Activated naive CD4-positive, alpha-beta T cell treated with anti-CD3 and anti-CD28 coated beads, Interleukin-2, amount 50 U/mL, for 24 hours (primary cell): Measurements from ENCODE around the gene MT1A.
A peak's percentile ranks its signal among the peaks of the same experiment; 100 is the strongest.

ENCODE experiments used
- H3K27ac Mint-ChIP-seq: one replicate; pipeline ENCODE4 v1.8.0; 2021; ENCODE audit warnings: mild to moderate bottlenecking, mixed read lengths
- H3K27me3 Mint-ChIP-seq: one replicate; pipeline ENCODE4 v1.8.0; 2021; ENCODE audit warnings: mixed read lengths
- H3K36me3 Mint-ChIP-seq: one replicate; pipeline ENCODE4 v1.8.0; 2021; ENCODE audit warnings: mixed read lengths
- H3K4me1 Mint-ChIP-seq: one replicate; pipeline ENCODE4 v1.8.0; 2021; ENCODE audit warnings: mixed read lengths
- H3K4me3 Mint-ChIP-seq: one replicate; pipeline ENCODE4 v1.8.0; 2021; ENCODE audit warnings: mild to moderate bottlenecking, mixed read lengths
- H3K9me3 Mint-ChIP-seq: one replicate; pipeline ENCODE4 v1.8.0; 2021; ENCODE audit warnings: mixed read lengths

The MT1A gene

DNA sequence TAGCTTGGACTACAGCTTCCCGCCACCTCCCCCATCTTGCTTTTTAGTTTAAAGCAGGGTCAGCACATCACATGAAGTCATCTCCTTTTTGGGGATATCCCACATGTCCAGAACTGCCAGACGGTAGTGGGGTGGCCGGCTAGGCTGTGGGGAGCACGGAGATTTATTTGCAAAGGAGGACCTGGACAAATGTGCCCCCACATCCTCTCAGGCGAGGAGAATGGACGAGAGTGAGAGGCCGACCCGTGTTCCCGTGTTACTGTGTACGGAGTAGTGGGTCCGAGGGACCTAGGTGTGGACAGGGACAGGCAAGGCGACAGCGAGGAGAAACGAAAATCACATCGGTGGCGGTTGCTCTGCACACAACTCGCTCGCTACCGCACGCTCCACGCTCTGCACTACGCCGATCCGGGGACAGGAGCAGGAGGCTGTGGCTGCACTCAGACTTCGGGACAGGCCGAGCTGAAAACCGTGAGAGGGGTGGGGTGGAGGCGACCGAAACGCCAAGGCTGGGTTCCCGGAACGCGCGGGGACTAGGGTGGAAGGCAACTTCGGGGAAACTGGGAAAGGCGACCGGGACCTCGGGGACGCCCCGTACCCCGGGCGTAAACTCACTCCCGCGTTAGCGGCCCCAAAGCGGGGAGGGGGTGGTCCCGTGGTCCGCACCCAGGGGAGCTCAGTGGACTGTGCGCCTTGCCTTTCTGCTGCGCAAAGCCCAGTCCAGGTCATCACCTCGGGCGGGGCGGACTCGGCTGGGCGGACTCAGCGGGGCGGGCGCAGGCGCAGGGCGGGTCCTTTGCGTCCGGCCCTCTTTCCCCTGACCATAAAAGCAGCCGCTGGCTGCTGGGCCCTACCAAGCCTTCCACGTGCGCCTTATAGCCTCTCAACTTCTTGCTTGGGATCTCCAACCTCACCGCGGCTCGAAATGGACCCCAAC lies at the start of gene MT1A:
MT1A (plus strand) TSS at position 853 of the 937 bp plus-strand sequence; CDS start at position 926, 73 bp downstream.
- H3K36me3 Mint-ChIP-seq: no peaks in the 10 kb centered on the region
- H3K9me3 Mint-ChIP-seq: no peaks in the 10 kb centered on the region
- H3K27ac Mint-ChIP-seq: no peak within 1 kb of the TSS
- peak within 1 kb of the TSS; percentile 49 for H3K4me3 Mint-ChIP-seq
- peaks cover 60% of the 10 kb centered on the region for H3K27me3 Mint-ChIP-seq
- peaks cover 24% of the 10 kb centered on the region for H3K4me1 Mint-ChIP-seq

DNA sequence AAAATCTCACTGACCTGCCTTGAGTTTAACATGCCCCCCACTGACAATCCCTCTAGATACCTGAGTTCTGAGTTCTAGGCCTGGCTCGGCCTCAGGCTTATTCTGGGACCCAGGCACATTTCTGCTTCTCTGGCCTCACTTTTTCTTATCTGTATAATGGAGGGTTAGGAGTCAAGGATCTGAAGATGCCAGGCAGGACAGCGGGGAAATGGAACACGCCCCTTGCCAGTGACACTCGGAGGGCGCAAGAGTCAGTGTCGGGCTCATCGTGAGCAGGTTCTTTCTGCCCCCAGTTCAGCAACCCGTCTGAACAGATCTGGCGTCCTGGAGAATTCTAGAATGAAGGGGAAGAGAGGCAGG lies 49.7 kb upstream of the MT1A start:
- no peaks in the 10 kb centered on the region for H3K36me3 Mint-ChIP-seq
- H3K4me1 Mint-ChIP-seq: peaks cover 15% of the 10 kb centered on the region
- H3K27me3 Mint-ChIP-seq: peaks cover 9% of the 10 kb centered on the region
- H3K4me3 Mint-ChIP-seq: peak overlapping the region; percentile 89
- H3K9me3 Mint-ChIP-seq: no peaks in the 10 kb centered on the region
- H3K27ac Mint-ChIP-seq: peak overlapping the region; percentile 55

DNA sequence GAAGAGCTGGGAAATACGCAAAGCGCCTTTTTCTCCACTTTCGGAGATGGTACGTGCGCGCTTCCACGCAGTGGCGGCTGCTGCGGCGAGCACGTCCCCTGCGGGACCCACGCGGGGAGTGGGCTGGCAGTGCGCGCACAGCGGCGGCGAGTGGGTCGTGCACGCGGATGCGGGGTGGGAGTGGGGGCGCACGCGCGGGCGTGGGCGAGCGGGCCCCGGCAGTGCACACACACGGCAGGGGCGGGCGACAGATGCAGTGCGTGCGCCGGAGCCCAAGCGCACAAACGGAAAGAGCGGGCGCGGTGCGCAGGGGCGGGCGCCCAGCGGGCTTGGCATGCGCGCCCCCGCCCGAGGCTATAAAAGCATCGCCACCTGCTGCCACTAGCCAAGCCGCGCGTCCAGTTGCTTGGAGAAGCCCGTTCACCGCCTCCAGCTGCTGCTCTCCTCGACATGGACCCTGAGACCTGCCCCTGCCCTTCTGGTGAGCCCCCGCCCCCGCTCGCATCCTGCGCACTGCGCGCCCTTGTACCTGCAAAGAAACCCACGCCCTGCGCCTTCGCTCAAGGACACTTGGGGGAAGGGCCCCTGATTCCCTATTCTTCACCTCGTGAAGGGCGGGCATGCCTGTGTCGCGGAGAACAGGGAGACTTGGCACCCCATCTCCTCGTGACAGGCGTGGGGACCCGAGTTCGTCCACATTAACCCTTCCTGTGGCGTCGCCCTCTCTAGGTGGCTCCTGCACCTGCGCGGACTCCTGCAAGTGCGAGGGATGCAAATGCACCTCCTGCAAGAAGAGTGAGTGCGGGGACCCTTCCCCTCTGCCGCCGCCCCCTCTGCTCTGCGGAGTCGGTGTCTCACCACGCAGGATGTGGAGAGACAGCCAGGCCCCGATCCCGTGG lies 49.1 kb upstream of the MT1A start, which contains the start of gene MT3:
MT3 (plus strand) TSS at position 388 of the 899 bp plus-strand sequence; CDS start at position 451, 63 bp downstream.
- H3K4me1 Mint-ChIP-seq: peaks cover 15% of the 10 kb centered on the region
- H3K36me3 Mint-ChIP-seq: no peaks in the 10 kb centered on the region
- peak within 1 kb of the TSS; percentile 89 for H3K4me3 Mint-ChIP-seq
- H3K9me3 Mint-ChIP-seq: no peaks in the 10 kb centered on the region
- peak within 1 kb of the TSS; percentile 55 for H3K27ac Mint-ChIP-seq
- H3K27me3 Mint-ChIP-seq: peaks cover 9% of the 10 kb centered on the region

DNA sequence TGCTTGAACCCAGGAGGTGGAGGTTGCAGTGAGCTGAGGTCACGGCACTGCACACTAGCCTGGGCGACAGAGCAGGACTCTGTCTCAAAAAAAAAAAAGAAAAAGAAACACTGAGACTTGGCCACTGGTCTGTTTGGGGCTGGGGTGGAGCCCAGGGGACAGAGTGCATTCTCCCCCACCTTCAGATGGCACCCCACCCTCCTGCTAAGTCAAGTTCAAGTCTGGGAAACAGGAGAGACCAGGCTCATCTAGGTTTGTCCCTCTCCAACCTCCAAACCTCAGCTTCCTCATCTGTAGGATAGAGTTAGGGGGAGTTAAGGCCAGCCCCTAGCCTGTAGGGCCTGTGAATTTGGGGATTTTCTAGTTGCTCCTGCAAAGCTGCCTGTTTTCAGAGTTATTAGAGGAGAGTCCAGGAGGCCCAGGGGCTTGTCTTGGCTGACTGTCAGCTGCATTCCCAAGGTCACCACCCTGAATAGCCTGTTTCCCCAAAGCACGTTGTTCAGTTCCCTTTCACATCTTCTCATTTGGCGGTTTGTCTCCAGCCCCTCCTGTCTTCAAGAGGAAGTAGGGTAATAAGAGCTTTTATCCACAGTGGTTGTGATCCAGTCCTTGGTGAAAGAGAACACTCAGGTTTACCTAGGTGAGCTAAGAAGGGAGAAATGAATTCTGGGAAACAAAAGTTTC lies 46.9 kb upstream of the MT1A start:
- no peak overlapping the region for H3K27ac Mint-ChIP-seq

DNA sequence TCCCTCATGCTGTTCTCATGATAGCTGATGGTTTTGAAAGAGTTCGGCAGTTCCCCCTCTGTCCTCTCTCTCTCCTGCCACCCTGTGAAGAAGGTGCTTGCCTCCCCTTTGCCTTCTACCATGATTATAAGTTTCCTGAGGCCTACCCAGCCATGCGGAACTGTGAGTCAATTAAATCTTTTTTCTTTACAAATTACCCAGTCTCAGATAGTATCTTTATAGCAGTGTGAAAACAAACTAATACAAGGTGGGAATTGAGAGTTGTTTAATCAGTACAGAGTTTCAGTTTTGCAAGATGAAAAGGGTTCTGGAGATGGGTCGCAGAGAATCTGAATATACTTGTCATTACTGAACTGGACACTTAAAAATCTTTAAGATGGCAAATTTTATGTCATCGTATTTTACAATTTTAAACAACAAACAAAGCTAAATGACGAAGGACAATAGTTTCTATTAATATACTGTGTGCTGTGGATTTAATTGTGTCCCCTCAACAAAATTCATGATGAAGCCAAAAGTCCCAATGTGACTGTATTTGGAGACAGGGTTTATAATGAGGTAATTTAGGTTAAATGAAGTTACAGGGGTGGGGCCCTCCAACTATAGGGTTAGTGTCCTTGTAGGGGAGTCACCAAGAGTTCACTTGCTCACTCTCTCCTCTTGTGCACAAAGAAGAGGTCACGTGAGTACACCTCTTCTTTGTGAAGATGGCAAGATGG lies 44.7 kb upstream of the MT1A start:
- no peaks in the 10 kb centered on the region for H3K36me3 Mint-ChIP-seq
- H3K27me3 Mint-ChIP-seq: peaks cover 6% of the 10 kb centered on the region
- H3K4me1 Mint-ChIP-seq: peaks cover 14% of the 10 kb centered on the region
- H3K4me3 Mint-ChIP-seq: no peak overlapping the region
- H3K27ac Mint-ChIP-seq: no peak overlapping the region
- H3K9me3 Mint-ChIP-seq: no peaks in the 10 kb centered on the region

More for the DNA sequence above, 46.9 kb upstream of the MT1A start:
- Mint-ChIP-seq H3K9me3 (no peaks in the 10 kb centered on the region), H3K27me3 (peaks cover 9% of the 10 kb centered on the region), H3K4me1 (peaks cover 15% of the 10 kb centered on the region), H3K36me3 (no peaks in the 10 kb centered on the region), H3K4me3 (no peak overlapping the region)

DNA sequence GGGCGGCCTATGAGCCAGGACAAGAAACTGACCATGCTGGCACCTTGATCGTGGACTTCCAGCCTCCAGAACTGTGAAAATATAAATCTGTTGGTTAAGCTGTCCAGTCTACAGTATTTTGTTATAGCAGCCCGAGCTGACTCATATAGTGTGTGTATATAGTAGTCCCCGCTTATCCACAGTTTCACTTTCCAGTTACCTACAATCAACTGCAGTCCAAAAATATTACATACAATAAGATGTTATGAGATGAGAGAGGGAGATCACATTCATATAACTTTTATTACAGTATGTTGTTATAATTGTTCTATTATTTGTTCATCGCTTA lies 44.2 kb upstream of the MT1A start:
- no peak overlapping the region for H3K27ac Mint-ChIP-seq
- H3K4me1 Mint-ChIP-seq: peaks cover 11% of the 10 kb centered on the region
- peaks cover 4% of the 10 kb centered on the region for H3K27me3 Mint-ChIP-seq
- H3K36me3 Mint-ChIP-seq: no peaks in the 10 kb centered on the region
- no peaks in the 10 kb centered on the region for H3K9me3 Mint-ChIP-seq
- no peak overlapping the region for H3K4me3 Mint-ChIP-seq

DNA sequence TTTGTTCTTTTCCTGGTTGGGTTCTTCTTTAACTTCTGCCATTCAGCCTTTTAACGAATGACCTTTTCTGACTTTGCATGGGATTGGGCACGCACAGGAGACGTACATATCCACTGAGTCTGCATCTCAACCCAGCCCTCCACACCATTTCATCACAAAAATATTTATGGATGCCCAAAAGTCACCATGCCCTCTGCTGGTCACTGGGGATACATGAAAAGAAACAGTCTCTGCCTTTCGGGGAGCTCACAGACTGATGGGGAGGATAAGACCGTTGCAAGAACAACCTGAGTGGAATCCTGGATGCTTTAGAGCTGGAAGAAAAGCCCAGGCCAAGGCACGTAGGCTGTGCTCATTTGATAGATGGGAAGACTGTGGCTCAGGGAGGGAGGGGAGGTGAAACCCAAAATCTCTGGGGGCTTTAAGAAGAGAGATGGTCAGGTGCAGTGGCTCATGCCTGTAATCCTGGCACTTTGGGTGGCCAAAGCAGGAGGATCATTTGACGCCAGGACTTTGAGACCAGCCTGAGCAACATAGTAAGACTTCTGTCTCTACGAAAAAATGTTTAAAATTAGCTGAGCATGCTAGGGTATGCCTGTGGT lies 38.0 kb upstream of the MT1A start:
- Mint-ChIP-seq H3K4me3 (no peak overlapping the region), H3K27me3 (no peaks in the 10 kb centered on the region), H3K27ac (peak overlapping the region; percentile 14), H3K36me3 (no peaks in the 10 kb centered on the region), H3K9me3 (no peaks in the 10 kb centered on the region), H3K4me1 (peaks cover 4% of the 10 kb centered on the region)

DNA sequence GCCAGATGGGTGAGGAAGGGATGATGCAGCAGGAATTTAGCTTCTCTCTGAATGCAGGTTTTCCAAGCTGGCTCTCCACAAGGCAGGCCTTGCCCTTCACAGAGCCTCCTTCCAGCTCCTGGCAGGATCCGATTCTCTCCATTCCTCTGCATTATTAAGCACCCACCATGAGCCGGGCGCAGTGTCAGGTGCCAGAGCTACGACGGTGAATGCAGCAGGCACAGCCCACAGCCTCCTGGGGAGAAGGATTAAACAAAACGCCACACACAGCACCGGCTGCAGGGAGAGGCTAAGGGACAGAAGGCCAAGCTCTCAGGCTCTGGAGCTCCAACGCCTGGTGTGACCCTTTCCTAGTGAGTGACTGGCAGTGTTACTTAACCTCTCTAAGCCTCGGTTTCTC lies 37.1 kb upstream of the MT1A start:
- Mint-ChIP-seq H3K4me1 (peaks cover 8% of the 10 kb centered on the region), H3K27ac (no peak overlapping the region)

DNA sequence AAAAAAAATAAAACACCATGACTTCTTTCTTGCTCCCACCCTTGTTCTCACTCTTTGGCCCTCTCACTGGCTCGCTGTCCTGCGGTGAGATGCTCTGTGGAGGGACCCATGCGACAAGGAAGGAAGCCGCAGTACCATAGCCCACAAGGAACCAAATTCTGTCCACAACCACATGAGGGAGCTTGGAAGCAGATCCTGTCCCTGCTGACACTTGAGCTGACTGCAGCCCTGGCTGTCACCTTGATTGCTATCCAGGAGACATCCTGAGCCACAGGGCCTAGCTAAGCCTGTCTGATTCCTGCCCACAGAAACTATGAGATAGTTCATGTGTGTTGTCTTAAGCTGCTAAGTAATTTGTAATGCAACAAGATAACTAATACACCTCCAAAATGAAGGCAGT lies 34.9 kb upstream of the MT1A start:
- H3K27me3 Mint-ChIP-seq: no peaks in the 10 kb centered on the region
- H3K9me3 Mint-ChIP-seq: no peaks in the 10 kb centered on the region
- H3K27ac Mint-ChIP-seq: no peak overlapping the region
- no peaks in the 10 kb centered on the region for H3K36me3 Mint-ChIP-seq
- H3K4me3 Mint-ChIP-seq: no peak overlapping the region
- peaks cover 26% of the 10 kb centered on the region for H3K4me1 Mint-ChIP-seq

More for the DNA sequence above, 37.1 kb upstream of the MT1A start:
- H3K9me3 Mint-ChIP-seq: no peaks in the 10 kb centered on the region
- H3K36me3 Mint-ChIP-seq: no peaks in the 10 kb centered on the region
- H3K27me3 Mint-ChIP-seq: no peaks in the 10 kb centered on the region
- H3K4me3 Mint-ChIP-seq: no peak overlapping the region

DNA sequence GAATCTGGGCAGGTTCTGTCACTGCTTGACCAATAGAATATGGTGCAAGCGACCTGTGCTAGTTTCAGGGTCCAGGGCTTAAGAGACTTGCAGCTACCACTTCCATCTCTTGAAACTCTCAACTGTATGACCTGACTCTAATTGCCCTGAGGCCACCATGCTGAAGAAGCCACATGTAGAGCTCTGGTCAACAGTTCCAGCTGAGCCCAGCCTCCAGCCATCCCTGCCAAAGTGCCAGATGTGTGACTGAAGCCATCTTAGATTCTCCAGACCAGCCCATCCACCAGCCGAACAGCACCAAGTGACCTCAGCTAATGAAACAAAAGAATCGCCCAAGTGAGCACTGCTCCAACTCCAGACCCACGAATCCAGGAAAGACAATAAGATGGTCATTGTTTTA lies 33.5 kb upstream of the MT1A start:
- no peaks in the 10 kb centered on the region for H3K9me3 Mint-ChIP-seq
- H3K27me3 Mint-ChIP-seq: no peaks in the 10 kb centered on the region
- no peak overlapping the region for H3K27ac Mint-ChIP-seq
- H3K4me3 Mint-ChIP-seq: no peak overlapping the region
- no peaks in the 10 kb centered on the region for H3K36me3 Mint-ChIP-seq
- peaks cover 32% of the 10 kb centered on the region for H3K4me1 Mint-ChIP-seq

DNA sequence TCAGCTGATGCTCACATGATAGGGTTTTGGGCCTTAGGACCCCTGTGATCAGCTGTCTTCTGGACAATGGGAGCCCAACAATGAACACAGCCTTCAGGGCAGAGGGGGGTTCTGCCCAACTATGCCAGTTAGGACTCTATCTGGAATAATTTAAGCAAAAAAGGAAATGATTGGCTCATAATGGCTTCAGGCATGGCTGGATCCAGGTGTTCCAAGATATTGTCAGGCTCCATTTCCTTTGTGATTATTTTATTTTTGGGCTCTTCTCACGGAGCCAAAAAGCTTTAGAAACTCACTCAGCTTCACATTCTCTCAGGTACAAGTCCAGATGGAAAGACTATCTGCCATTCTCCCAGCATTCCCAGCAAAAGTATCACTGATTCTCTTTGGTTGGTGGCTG lies 33.0 kb upstream of the MT1A start:
- Mint-ChIP-seq H3K27ac (no peak overlapping the region), H3K9me3 (no peaks in the 10 kb centered on the region), H3K4me1 (peaks cover 34% of the 10 kb centered on the region)

DNA sequence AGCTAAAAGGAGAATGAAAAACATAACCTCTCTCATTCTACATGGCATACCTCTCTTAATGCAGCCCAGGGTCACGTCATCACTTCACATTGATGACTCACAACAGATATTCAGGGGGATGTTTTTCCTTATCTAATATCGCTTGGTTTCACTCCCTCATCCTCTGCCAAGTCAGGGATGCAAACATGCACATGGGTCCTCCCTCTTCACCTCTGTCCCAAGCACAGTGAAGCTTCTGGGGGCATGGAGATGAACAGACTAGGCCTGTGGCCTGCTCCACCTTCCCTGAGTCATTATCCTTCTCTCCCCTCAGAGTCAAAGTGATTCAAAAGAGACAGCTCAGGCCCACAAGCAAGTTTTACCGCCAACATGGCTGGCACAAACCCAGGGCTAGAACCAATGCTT lies 32.4 kb upstream of the MT1A start:
- H3K4me3 Mint-ChIP-seq: no peak overlapping the region
- no peaks in the 10 kb centered on the region for H3K36me3 Mint-ChIP-seq
- H3K27ac Mint-ChIP-seq: peak overlapping the region; percentile 32
- no peaks in the 10 kb centered on the region for H3K27me3 Mint-ChIP-seq
- peaks cover 38% of the 10 kb centered on the region for H3K4me1 Mint-ChIP-seq
- H3K9me3 Mint-ChIP-seq: no peaks in the 10 kb centered on the region

More for the DNA sequence above, 33.0 kb upstream of the MT1A start:
- Mint-ChIP-seq H3K4me3 (no peak overlapping the region), H3K36me3 (no peaks in the 10 kb centered on the region), H3K27me3 (no peaks in the 10 kb centered on the region)

DNA sequence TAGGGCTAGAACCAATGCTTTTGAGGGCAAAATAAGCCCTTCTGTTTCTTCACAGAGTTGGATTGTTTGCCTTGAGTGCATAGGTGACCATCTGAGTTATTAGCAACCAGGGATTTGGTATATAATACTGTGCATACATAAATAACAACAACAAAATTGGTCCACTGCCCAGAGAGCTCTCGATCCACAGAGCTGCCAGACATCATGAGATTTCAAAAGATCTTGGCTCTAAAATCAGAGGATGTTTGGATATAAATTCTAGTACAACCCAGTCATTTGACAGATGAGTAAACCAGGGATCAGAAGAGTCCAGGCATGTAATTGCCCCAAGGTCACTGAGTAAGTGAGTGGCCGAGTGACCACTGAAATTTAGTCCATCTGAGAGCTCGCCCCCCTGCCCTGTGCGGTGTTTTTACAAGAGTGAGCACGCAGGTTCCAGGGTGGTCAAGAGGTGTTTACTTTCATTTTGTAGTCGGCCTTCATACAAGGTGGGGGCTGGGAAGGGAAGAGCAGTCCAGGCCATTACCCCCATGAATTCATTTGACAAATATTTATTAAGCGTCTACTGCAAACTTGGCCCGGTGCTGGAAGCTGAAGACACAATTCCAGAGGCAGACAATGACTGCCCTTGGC lies 31.9 kb upstream of the MT1A start:
- Mint-ChIP-seq H3K27ac (peak overlapping the region; percentile 83), H3K9me3 (no peaks in the 10 kb centered on the region), H3K27me3 (no peaks in the 10 kb centered on the region), H3K4me3 (peak overlapping the region; percentile 75), H3K36me3 (no peaks in the 10 kb centered on the region), H3K4me1 (peaks cover 44% of the 10 kb centered on the region)

DNA sequence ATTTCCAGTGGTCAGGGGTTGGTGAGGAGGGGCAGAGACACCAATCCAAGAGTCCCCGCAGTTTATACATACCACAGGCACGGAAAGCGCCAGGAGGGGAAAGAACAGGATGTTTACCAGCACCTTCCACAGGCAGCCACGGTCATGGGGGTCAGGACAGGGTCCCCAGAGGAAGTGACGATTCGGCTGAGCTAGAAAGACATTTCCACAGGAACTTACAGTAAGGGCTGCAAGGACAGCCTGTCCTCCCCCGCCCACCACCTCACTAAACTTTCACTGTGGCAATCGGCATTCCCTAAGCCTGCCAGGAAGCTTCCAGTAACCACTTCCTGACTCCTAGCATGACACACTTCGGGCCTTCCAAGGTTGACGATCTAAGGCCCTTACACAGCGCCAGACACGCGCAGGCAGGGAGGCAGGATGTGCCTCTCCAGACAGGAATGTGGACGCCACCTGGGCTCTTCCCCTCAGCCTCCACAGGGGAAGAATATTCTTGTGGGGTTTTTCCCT lies 31.3 kb upstream of the MT1A start:
- H3K27me3 Mint-ChIP-seq: no peaks in the 10 kb centered on the region
- no peaks in the 10 kb centered on the region for H3K36me3 Mint-ChIP-seq
- H3K9me3 Mint-ChIP-seq: no peaks in the 10 kb centered on the region
- peaks cover 44% of the 10 kb centered on the region for H3K4me1 Mint-ChIP-seq
- H3K27ac Mint-ChIP-seq: peak overlapping the region; percentile 83
- peak overlapping the region; percentile 75 for H3K4me3 Mint-ChIP-seq
